IMR-90 (cell line): Measurements from ENCODE around the gene ETF1. TPM values are rescaled to one million over a fixed set of nuclear protein-coding genes. Genes with fewer than 3 reads are reported as not detected.

Experiments
- ATAC-seq: fragments of 200-7000 bp; cut with Tn5 transposase; 2 replicates; pipeline ENCODE4 v1.9.1; 2020; ENCODE audit warnings: low read depth, mild to moderate bottlenecking, moderate library complexity
- BruUV-seq: library from RNA; stranded (reverse); fragments of 400-500 nt; replicated peaks from 2 replicates; lab custom pipeline; 2021; lab: Mats Ljungman, UMichigan
- CTCF ChIA-PET: fragments of 300-600 bp; formaldehyde crosslinking; extraction: SDS; loops from one replicate; lab custom pipeline; 2021; ENCODE audit warnings: antibody characterized with exemption; lab: Yijun Ruan, JAX
- POLR2A ChIA-PET: fragments of 300-600 bp; sonication (Branson Sonifier 250); formaldehyde crosslinking; loops from one replicate; lab custom pipeline; 2022; ENCODE audit warnings: antibody characterized with exemption; ENCODE audit not compliant: unreplicated experiment; lab: Charles Lee
- DNase-seq: peaks from one replicate; pipeline ENCODE4 v3.0.0; 2013
- H2AFZ ChIP-seq: replicated peaks from 2 replicates; pipeline ENCODE3; 2013; ENCODE audit warnings: low read length, mild to moderate bottlenecking; ENCODE audit not compliant: poor library complexity
- H2AK5ac ChIP-seq: 2 replicates; pipeline ENCODE4 v1.6.1; 2013; ENCODE audit warnings: low read depth, low read length, inconsistent platforms
- H2AK9ac ChIP-seq: replicated peaks from 2 replicates; pipeline ENCODE3; 2013; ENCODE audit warnings: mild to moderate bottlenecking, low read depth, low read length, moderate library complexity; ENCODE audit not compliant: poor library complexity
- H2BK120ac ChIP-seq: 2 replicates; pipeline ENCODE4 v1.6.1; 2013; ENCODE audit warnings: low read depth, low read length, inconsistent platforms
- H2BK15ac ChIP-seq: 3 replicates; pipeline ENCODE4 v1.6.1; 2013; ENCODE audit warnings: low read depth, low read length, inconsistent platforms
- H2BK20ac ChIP-seq: 2 replicates; pipeline ENCODE4 v1.6.1; 2013; ENCODE audit warnings: low read depth, mild to moderate bottlenecking, inconsistent platforms, low read length, moderate library complexity
- H2BK5ac ChIP-seq: 2 replicates; pipeline ENCODE4 v1.6.1; 2013; ENCODE audit warnings: mild to moderate bottlenecking, low read depth, low read length, inconsistent platforms; ENCODE audit not compliant: poor library complexity, severe bottlenecking
- H3K14ac ChIP-seq: replicated peaks from 2 replicates; pipeline ENCODE4 v1.6.1; 2013; ENCODE audit warnings: low read depth, low read length, inconsistent platforms
- H3K18ac ChIP-seq: 2 replicates; pipeline ENCODE4 v1.6.1; 2013; ENCODE audit warnings: low read depth, low read length, control low read depth
- H3K23ac ChIP-seq: 2 replicates; pipeline ENCODE4 v1.6.1; 2013; ENCODE audit warnings: low read depth, low read length, inconsistent platforms
- H3K27ac ChIP-seq: 2 replicates; pipeline ENCODE4 v1.5.1; 2013; ENCODE audit warnings: mild to moderate bottlenecking, control low read depth, low read length; ENCODE audit not compliant: insufficient read depth
- H3K27me3 ChIP-seq: 2 replicates; pipeline ENCODE4 v1.6.1; 2013; ENCODE audit warnings: low read length; ENCODE audit not compliant: control insufficient read depth, insufficient read depth
- H3K36me3 ChIP-seq: 2 replicates; pipeline ENCODE4 v1.6.1; 2013; ENCODE audit warnings: low read length, mixed read lengths; ENCODE audit not compliant: control insufficient read depth, insufficient read depth
- H3K4ac ChIP-seq: 2 replicates; pipeline ENCODE4 v1.6.1; 2013; ENCODE audit warnings: low read depth, low read length, inconsistent platforms
- H3K4me1 ChIP-seq: 2 replicates; pipeline ENCODE4 v1.6.1; 2013; ENCODE audit warnings: low read length, mixed read lengths; ENCODE audit not compliant: control insufficient read depth, insufficient read depth
- H3K4me2 ChIP-seq: 2 replicates; pipeline ENCODE4 v1.6.1; 2013; ENCODE audit warnings: low read depth, mild to moderate bottlenecking, control low read depth, low read length, moderate library complexity
- H3K4me3 ChIP-seq: 2 replicates; pipeline ENCODE4 v1.5.1; 2013; ENCODE audit warnings: low read depth, mild to moderate bottlenecking, control low read depth, low read length, moderate library complexity; ENCODE audit not compliant: insufficient read depth
- H3K56ac ChIP-seq: 2 replicates; pipeline ENCODE4 v1.6.1; 2013; ENCODE audit warnings: low read length, inconsistent platforms; ENCODE audit not compliant: insufficient read depth; ENCODE audit errors: extremely low read depth
- H3K79me1 ChIP-seq, 2 experiments: 2 replicates each; pipeline ENCODE4 v1.6.1; 2013; ENCODE audit warnings: low read length in 2 of 2, inconsistent platforms in 1 of 2, low read depth in 1 of 2
- H3K9ac ChIP-seq: 2 replicates; pipeline ENCODE4 v1.6.1; 2013; ENCODE audit warnings: low read depth, low read length, control low read depth
- H3K9me1 ChIP-seq: 2 replicates; pipeline ENCODE4 v1.6.1; 2013; ENCODE audit warnings: low read length, inconsistent platforms; ENCODE audit not compliant: insufficient read depth
- H3K9me3 ChIP-seq: 2 replicates; pipeline ENCODE4 v1.6.1; 2013; ENCODE audit warnings: low read length; ENCODE audit not compliant: control insufficient read depth, insufficient read depth
- H4K20me1 ChIP-seq: 2 replicates; pipeline ENCODE4 v1.6.1; 2013; ENCODE audit warnings: low read length, inconsistent platforms; ENCODE audit not compliant: insufficient read depth
- H4K5ac ChIP-seq: 2 replicates; pipeline ENCODE4 v1.6.1; 2013; ENCODE audit warnings: mild to moderate bottlenecking, low read depth, low read length, control low read depth
- H4K8ac ChIP-seq, 2 experiments: 2 replicates each; pipeline ENCODE4 v1.6.1; 2013; ENCODE audit warnings: low read depth in 2 of 2, low read length in 2 of 2, control low read depth in 1 of 2, inconsistent platforms in 1 of 2
- H4K91ac ChIP-seq: 2 replicates; pipeline ENCODE4 v1.6.1; 2013; ENCODE audit warnings: low read depth, low read length, inconsistent platforms; ENCODE audit not compliant: insufficient read depth
- BHLHE40 ChIP-seq: fragments of 150-350 bp; IDR thresholded peaks from 2 replicates; pipeline ENCODE4 v1.6.1; 2016; ENCODE audit warnings: mild to moderate bottlenecking, low read depth, low read length
- CEBPB ChIP-seq: IDR thresholded peaks from 2 replicates; pipeline ENCODE4 v1.6.1; 2012; ENCODE audit warnings: low read depth, low read length, improper control_type of control experiment
- CHD1 ChIP-seq: IDR thresholded peaks from 2 replicates; pipeline ENCODE4 v1.6.1; 2012; ENCODE audit warnings: low read depth, low read length, improper control_type of control experiment
- CTCF ChIP-seq: conservative IDR thresholded peaks from 2 replicates; pipeline ENCODE4 v1.5.1; 2012; ENCODE audit warnings: mild to moderate bottlenecking, low read depth, low read length, improper control_type of control experiment
- ELK1 ChIP-seq: fragments of 150-350 bp; IDR thresholded peaks from 2 replicates; pipeline ENCODE4 v1.6.1; 2016; ENCODE audit warnings: low read depth, mild to moderate bottlenecking, low read length, moderate library complexity, borderline replicate concordance
- FOS ChIP-seq: fragments of 150-350 bp; IDR thresholded peaks from 2 replicates; pipeline ENCODE4 v1.6.1; 2016; ENCODE audit warnings: low read depth, low read length
- MAFK ChIP-seq: IDR thresholded peaks from 2 replicates; pipeline ENCODE4 v1.6.1; 2012; ENCODE audit warnings: low read depth, low read length, improper control_type of control experiment
- MXI1 ChIP-seq: IDR thresholded peaks from 2 replicates; pipeline ENCODE4 v1.6.1; 2012; ENCODE audit warnings: low read depth, mild to moderate bottlenecking, low read length, moderate library complexity, borderline replicate concordance
- NFE2L2 ChIP-seq: fragments of 150-350 bp; IDR thresholded peaks from 2 replicates; pipeline ENCODE4 v1.6.1; 2016; ENCODE audit warnings: low read depth, mild to moderate bottlenecking, low read length
- POLR2A ChIP-seq: IDR thresholded peaks from 2 replicates; pipeline ENCODE4 v1.6.1; 2012; ENCODE audit warnings: mild to moderate bottlenecking, low read depth, low read length
- RCOR1 ChIP-seq: IDR thresholded peaks from 2 replicates; pipeline ENCODE4 v1.6.1; 2012; ENCODE audit warnings: mild to moderate bottlenecking, low read length, improper control_type of control experiment; ENCODE audit not compliant: insufficient replicate concordance
- RFX5 ChIP-seq: IDR thresholded peaks from 2 replicates; pipeline ENCODE4 v1.8.0; 2012; ENCODE audit warnings: low read depth, mild to moderate bottlenecking, low read length, moderate library complexity
- SMC3 ChIP-seq: fragments of 150-350 bp; IDR thresholded peaks from 2 replicates; pipeline ENCODE4 v1.6.1; 2016; ENCODE audit warnings: low read depth, mild to moderate bottlenecking, antibody characterized with exemption, low read length, moderate library complexity
- USF2 ChIP-seq: fragments of 150-350 bp; IDR thresholded peaks from 2 replicates; pipeline ENCODE4 v1.6.1; 2017; ENCODE audit warnings: mild to moderate bottlenecking, antibody characterized with exemption, low read length, low read depth
- WGBS, 2 experiments: methylation state at CpG; one replicate each; pipeline versions ENCODE4 v1.1.5 to v1.1.7; 2013; ENCODE audit warnings: missing lambda C conversion rate in 2 of 2; ENCODE audit not compliant: insufficient read length in 1 of 2; ENCODE audit errors: extremely low coverage in 2 of 2; 5-methylcytosine and 5-hydroxymethylcytosine counted together
- dilution Hi-C: fragments of 300-500 bp; cut with HindIII; formaldehyde crosslinking; loops from one replicate; pipeline ENCODE4 v1.14.3; 2018; ENCODE audit warnings: low sequenced_read_pairs; ENCODE audit not compliant: unreplicated experiment
- in situ Hi-C: fragments of 300-500 bp; cut with MboI; formaldehyde crosslinking; loops from 3 replicates; pipeline ENCODE4 v1.14.3; 2019; ENCODE audit warnings: low sequenced_read_pairs, inconsistent platforms, mixed read lengths
- intact Hi-C: fragments of 100-400 bp; cut with micrococcal nuclease; formaldehyde crosslinking; loops from 2 replicates; pipeline ENCODE4 v1.10.0; 2022
- polyA plus RNA-seq, 3 experiments: library from polyadenylated mRNA; depleted of rRNA; stranded (reverse); fragments of >200 nt; gene quantifications; 2 replicates each; pipeline ENCODE4 v1.2.3, GENCODE V29; 2012; ENCODE audit warnings: low replicate concordance in 1 of 3
- total RNA-seq: library from RNA; depleted of rRNA; stranded (reverse); fragments of >200 nt; gene quantifications from 2 replicates; pipeline ENCODE4 v1.2.3, GENCODE V29; 2012

The ETF1 gene
- total and polyA plus RNA-seq, 2 of the 4 experiments (the other 2 are of a cell fraction) = 53.2 to 126 TPM

GRCh38 chr5:138508958-138509357 lies 34.1 kb downstream of the ETF1 start:
- Histone ChIP-seq H2BK20ac (no peak overlapping the region), H3K9ac (no peak overlapping the region), H4K5ac (no peak overlapping the region), H3K27me3 (no peaks in the 10 kb centered on the region), H3K4me2 (no peak overlapping the region), H3K9me1 (no peaks in the 10 kb centered on the region; the same call in 1 of the 2 replicates), H3K56ac (no peak overlapping the region), H3K4me1 (peaks cover 11% of the 10 kb centered on the region), H3K14ac (no peak overlapping the region), H3K23ac (no peak overlapping the region), H3K4ac (no peak overlapping the region), H3K79me1 (peaks cover 24 to 41% of the 10 kb centered on the region in 2 experiments), H3K4me3 (no peak overlapping the region), H3K18ac (no peak overlapping the region), H2BK5ac (no peak overlapping the region), H3K36me3 (peaks cover 36% of the 10 kb centered on the region), H2AFZ (no peak overlapping the region), H3K27ac (no peak overlapping the region), H2AK5ac (no peak overlapping the region), H4K20me1 (peaks cover 24% of the 10 kb centered on the region), H4K8ac (no peak overlapping the region), H3K9me3 (no peaks in the 10 kb centered on the region), H2BK120ac (no peak overlapping the region), H2BK15ac (no peak overlapping the region), H2AK9ac (no peak overlapping the region), H4K91ac (no peak overlapping the region)
- CTCF ChIA-PET = no interaction called here
- dilution Hi-C loops = no loop called here
- no peak for TF ChIP-seq USF2
- TF ChIP-seq POLR2A = no peak
- TF ChIP-seq NFE2L2 = no peak
- no peak for TF ChIP-seq CTCF
- TF ChIP-seq RCOR1 = no peak
- no peak for TF ChIP-seq CHD1
- no peak for TF ChIP-seq ELK1
- TF ChIP-seq SMC3 = no peak
- no peak for TF ChIP-seq RFX5
- TF ChIP-seq MXI1 = no peak
- no peak for TF ChIP-seq CEBPB
- no peak for TF ChIP-seq BHLHE40
- TF ChIP-seq FOS = no peak
- no peak for TF ChIP-seq MAFK
- in situ Hi-C loops = no loop called here
- ATAC-seq (peak; percentile 40), DNase-seq (no peak)
- whole genome bisulfite sequencing, 2 experiments = no CpG with 5 or more reads among the region's 3 CpGs
- BruUV-seq = no TSS peak
- POLR2A ChIA-PET = no interaction called here
- intact Hi-C loops = no loop called here
